Hair follicular keratinocyte (primary cell): ENCODE results near the gene TIMP1. TPM values are rescaled to one million over a fixed set of nuclear protein-coding genes. Genes with fewer than 3 reads are reported as not detected.

Source experiments
- total RNA-seq: library from RNA; depleted of rRNA; stranded (reverse); fragments of >200 nt; gene quantifications from 2 replicates; pipeline ENCODE4 v1.2.3, GENCODE V29; 2015

Gene TIMP1
- 127 and 259 TPM in 2 replicates for total RNA-seq

DNA sequence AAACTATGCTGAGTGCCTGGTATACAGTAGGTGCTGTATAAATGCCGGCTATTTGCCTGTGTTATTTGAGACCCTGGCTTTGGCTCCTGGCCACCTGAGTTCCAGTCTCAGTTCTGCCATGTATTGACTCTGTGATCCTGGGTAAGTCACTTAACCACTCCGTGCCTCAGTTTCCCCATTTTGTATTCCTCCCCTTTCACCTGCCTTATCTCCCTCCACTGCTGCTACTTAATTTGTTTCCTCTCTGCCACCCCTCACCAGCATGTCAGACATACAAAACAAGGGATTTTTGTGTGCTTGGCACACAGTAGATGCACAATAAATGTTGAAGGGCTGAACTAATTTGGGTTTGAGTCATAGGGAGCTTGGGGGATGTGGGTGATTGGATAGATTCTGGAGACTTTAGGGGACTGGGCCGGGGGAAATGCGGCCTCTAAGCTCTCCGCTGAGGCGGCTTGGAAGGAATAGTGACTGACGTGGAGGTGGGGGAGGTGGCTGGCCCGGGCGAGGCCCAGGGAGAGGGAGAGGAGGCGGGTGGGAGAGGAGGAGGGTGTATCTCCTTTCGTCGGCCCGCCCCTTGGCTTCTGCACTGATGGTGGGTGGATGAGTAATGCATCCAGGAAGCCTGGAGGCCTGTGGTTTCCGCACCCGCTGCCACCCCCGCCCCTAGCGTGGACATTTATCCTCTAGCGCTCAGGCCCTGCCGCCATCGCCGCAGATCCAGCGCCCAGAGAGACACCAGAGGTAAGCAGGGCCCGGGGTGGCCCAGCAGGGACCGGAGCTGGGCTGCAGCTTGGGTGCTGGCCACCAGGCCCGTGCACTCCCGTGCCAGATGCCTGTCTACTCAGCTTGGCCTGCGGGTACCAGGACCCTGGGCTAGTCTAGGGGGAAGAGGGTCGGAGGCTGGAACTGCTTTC, at the start of gene TIMP1:
TIMP1 (plus strand) TSS at position 706 of the 917 bp plus-strand sequence. CDS start 980 bp downstream, outside the sequence.

DNA sequence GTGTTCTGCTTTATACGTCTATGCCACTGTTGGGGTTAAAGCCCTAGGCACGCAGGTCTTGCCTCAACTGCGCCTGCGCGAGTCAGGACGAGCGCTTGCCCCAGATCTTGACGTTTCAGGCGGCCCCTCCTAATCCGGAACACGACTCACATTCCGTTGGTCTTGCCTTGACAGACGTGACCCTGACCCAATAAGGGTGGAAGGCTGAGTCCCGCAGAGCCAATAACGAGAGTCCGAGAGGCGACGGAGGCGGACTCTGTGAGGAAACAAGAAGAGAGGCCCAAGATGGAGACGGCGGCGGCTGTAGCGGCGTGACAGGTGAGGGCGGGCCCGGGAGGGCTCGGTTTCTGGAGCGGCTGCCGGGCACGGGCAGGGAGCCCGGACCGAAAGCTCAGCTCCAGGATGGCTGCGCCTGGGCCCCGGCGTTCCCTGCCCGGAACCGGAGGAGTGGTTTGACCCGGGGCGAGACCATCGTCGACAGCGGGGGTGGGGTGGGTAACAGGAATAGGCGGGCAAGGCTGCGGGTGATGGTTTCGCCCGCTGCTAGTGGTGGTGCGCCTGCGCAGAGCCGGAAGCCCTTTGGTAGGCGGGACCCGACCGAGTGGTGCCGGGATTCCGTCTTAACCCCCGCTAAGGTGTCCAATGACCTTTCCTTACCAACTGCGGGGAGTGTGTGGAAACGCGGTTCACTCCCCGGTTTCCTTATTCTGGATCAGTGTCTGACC, 21.1 kb upstream of the TIMP1 start, which contains the start of gene ARAF:
ARAF (plus strand) TSS at position 272 of the 725 bp plus-strand sequence. CDS start 1,763 bp downstream, outside the sequence.

DNA sequence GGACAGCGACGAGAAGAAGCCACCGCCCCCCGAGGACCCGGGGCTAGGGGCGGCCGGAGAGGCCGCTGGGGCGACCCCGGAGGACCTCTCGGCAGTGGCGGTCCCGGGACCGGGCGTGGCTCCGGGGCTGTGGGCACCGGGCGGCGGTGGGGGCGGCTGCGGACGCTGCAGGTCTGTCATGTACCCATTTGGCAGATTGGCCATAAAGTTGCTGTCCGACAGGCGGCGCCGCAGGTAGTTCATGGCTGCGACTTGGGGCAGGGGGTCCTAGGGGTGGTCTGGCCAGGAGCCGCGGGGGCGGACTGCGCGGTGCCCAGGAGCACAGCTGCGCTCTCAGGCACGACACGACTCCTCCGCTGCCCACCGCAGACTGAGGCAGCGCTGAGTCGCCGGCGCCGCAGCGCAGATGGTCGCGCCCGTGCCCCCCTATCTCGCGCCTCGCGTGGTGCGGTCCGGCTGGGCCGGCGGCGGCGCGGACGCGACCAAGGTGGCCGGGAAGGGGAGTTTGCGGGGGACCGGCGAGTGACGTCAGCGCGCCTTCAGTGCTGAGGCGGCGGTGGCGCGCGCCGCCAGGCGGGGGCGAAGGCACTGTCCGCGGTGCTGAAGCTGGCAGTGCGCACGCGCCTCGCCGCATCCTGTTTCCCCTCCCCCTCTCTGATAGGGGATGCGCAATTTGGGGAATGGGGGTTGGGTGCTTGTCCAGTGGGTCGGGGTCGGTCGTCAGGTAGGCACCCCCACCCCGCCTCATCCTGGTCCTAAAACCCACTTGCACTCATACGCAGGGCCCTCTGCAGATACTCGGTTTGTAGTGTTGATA, 37.5 kb downstream of the TIMP1 start, which contains the start of gene SYN1:
SYN1 (minus strand) TSS at position 372 of the 817 bp plus-strand sequence; CDS start at position 243, 129 bp downstream.

DNA sequence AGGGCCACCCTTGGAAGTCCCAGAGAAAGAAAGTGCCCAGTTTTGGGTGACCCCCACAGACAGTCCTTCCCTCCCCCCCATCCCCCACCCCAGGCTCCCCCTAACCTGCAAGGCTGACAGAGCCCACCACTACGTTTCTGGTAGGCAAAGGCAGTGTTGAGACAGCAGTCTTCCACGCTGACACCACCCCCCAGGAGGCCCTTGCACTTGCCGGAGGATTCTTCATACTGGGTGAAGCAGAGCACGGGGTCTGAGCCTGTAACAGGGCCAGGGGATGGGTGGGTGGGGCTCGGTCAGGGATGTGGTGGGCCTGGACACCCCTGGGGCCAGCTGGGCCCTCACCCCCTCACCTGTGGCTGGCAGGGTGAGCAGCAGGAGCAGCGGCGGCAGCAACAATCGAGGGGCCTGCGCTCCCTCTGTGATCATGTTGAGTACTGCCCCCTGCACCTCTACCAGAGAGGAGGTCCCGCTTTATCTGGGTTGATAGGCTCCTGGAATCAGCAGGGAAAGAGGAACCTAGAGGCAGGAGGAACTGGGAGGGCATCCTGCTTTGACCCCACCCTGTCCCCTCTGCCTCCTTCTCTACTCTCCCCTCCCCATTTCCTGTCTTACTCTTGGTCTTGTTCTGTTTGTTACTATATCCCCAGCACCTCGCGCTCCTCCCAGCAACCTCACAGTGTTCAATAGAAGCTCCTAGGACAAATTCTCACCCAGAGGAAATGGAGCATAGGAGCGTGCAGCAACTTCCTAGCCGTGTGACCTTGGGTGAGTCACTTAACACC, 47.4 kb downstream of the TIMP1 start, which contains the start of gene CFP:
CFP (minus strand) TSS at position 512 of the 782 bp plus-strand sequence; CDS start at position 426, 86 bp downstream.

Other genes with a start within 250 kb of the TIMP1 start
- gene ZNF157, start 211.9 kb upstream of the TIMP1 start, total RNA-seq = 0.19 TPM in 1 of 2 replicates, not detected in the other
- gene ZNF41, start 99.2 kb upstream of the TIMP1 start, total RNA-seq = 5.1 and 5.4 TPM in 2 replicates
- 27.8 and 29.3 TPM in 2 replicates for gene ARAF, start 21.2 kb upstream of the TIMP1 start, total RNA-seq
- not detected in 2 replicates for gene SYN1, start 37.4 kb downstream of the TIMP1 start, total RNA-seq
- gene CFP, start 47.5 kb downstream of the TIMP1 start, total RNA-seq = not detected in 2 replicates
- 27.4 and 34.1 TPM in 2 replicates for gene ELK1, start 68.1 kb downstream of the TIMP1 start, total RNA-seq
- 139 and 153 TPM in 2 replicates for gene UXT, start 76.7 kb downstream of the TIMP1 start, total RNA-seq